GM19025 (cell line): ENCODE results near the gene TBX6.

Experiments
- ATAC-seq: cut with Tn5 transposase; IDR thresholded peaks from one replicate; pipeline ENCODE4 v1.9.1; 2021; ENCODE audit warnings: mild to moderate bottlenecking, low read depth, moderate library complexity; ENCODE audit not compliant: unreplicated experiment

The TBX6 gene

GRCh38 chr16:30068333-30068732 lies 23.4 kb downstream of the TBX6 start:
- ATAC-seq, result no peak

GRCh38 chr16:30067584-30067916 lies 24.2 kb downstream of the TBX6 start:
- ATAC-seq, result no peak

- ATAC-seq, result no peak
These were observed 24.8 kb downstream of the TBX6 start for GRCh38 chr16:30066761-30067583.

DNA sequence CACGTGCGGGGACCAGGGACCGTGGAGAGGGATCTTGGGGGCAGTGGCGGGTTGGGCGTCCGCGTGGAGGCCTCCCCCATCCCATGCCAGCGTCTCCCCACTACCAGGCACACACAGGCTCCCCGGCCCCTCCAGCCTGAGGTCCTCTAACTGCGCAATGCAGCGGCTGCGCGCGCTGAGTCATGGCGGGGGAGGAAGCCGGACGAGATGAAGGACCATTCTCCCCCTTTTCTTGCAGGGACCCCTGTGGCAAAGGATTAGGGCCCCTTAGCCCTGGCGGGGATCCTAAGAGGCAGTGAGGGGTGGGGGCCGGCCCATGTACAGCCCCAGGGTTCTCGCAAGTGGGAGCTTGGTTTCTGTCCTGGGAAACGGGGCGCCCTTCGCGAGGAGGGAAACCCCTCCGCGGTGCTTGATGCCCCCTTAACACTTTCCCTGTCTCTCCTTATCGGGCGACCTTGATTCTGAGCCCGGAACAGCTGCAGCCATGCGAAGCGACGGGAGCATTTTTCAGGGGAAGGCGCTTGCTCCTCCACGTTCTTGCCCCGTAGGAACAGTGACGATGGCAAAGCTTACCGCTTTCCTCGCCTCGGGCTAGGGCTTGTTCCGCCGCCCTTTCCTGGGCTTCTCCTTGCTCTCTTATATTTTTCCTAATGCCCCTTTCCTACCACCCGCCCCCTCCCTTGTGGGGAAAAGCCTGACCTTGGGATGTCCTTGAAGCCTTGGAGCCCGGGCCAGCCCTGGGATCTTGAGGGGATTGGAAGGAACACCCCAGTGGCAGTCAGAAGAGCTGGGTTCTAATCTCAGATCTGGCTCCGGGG lies 25.6 kb downstream of the TBX6 start:
- ATAC-seq, result no peak

GRCh38 chr16:30065102-30065942 lies 26.4 kb downstream of the TBX6 start, which contains the start of gene ALDOA:
TSS of gene ALDOA (plus strand) at chr16:30065760. CDS start at chr16:30066898, 1,138 bp downstream.
- ATAC-seq, result peak; percentile 84

DNA sequence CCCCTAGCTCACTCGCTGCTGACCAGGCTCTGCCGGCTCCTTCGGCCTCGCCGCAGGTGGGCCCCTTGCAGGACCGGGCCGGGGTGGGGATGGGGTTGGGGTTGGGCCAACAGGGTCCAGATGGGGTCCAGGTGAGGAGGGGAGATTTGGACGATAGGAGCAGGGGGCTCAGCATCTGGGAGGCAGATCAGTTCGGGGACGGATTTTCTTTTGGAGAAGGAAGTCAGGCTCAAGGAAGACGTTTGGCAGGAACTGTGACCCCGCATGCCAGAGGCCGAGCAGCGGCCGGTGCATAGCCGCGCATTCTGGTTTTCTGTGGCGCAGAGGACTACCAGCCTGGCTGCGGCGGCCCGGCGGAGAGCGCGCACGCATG lies 27.0 kb downstream of the TBX6 start:
- ATAC-seq, result no peak

- ATAC-seq, result peak; percentile 22
These were observed 27.6 kb downstream of the TBX6 start for GRCh38 chr16:30063893-30064728.

DNA sequence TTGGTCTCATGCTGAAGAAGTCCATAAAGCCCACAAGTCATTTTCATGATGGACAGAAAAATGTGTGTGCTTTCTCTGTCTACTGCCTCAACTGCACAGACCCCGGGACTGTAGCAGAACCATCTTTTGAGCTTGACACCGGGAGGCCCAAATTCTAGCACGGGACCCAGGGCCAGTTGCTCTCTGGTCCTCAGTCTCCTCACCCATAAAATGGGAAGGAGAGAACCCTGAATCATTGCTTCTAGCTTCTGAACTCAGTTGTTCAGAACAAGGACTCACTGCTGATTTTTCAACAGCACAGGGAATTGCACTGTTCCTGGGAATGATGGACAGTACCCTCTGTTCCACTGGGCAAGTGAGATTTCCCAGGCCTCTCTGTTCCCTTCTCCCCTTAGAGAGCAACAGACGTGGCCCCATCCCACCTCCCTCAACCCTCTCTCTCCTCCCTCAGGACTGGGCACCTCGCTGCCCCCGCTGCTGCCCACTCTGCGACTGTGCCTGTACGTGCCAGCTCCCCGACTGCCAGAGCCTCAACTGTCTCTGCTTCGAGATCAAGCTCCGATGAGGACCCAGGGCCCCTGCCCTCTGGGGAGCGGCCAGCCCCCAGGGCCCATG lies 28.3 kb downstream of the TBX6 start:
- ATAC-seq, result no peak

DNA sequence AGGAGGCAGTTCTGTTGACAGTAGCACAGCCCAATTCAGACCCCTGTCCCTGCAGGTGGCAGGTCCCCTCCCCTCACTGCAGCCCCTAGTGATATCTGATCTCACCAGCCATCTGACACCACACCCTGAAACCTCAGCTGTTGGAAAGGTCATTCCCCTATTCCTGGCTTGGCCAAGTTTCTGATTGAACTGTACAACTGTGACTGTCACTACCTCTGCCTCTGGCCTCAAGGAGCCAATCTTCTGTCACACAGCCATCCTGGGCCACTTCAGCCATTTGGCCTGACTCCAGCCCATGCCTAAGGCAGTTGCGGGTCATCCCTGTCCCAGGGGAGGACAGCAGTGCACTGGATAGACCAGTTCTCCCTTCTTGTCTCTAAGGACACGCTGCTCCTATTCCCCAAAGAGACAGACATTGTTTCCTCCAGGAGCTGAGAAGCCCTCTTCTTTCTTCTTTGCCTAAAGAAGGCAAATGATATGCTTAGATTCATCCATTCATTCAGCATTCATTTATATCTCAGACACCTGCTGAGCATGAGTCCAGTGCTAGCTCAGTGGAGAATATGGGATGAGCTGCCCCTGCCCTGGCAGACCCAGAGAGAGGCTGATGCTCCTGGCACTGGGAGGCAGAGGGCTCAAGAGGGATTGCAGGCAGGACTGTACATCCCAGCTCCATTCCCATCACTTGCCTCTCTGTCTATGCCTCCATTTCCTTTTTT lies 30.7 kb downstream of the TBX6 start:
- no peak for ATAC-seq

DNA sequence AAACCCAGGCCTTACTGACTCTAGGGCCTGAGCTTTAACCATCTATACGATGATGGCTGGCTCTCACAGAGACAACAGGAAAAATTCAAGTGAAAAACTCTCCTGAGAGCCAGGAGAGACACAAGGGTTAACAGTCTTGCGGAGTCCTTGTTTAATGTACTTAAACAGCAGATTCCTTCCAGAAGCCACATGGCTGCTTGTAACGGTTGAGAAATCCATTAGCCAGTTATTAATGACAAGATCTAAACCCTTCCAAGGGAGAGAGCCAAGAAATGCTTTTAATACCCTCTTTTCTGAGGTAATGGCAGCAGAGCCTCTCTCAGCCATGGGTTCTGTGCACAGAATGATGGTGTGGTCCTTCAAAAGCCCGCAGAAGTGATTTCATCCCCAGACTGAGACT lies 31.4 kb downstream of the TBX6 start:
- no peak for ATAC-seq

- no peak for ATAC-seq
These were observed 36.7 kb downstream of the TBX6 start for GRCh38 chr16:30054959-30055553.

DNA sequence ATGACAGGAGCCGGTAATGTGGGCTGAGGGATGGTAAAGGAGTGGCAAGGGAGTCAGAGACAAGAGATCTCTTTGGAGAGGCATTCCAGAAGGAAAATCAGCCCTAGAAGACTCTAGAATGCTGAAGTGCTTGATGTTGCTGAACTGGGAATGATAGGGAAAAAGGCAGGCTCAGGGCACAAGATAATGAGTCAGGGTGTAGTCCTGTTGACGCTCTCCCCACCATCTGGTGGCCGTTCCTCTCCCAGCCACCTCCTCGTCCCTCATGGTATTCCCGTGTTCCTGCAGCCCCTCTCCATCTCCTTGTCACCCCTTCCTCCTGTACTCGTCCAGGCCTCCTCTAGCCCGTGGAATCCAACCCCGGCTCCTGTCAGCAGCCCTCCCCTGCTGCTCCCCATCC lies 37.3 kb downstream of the TBX6 start:
- ATAC-seq, result no peak

DNA sequence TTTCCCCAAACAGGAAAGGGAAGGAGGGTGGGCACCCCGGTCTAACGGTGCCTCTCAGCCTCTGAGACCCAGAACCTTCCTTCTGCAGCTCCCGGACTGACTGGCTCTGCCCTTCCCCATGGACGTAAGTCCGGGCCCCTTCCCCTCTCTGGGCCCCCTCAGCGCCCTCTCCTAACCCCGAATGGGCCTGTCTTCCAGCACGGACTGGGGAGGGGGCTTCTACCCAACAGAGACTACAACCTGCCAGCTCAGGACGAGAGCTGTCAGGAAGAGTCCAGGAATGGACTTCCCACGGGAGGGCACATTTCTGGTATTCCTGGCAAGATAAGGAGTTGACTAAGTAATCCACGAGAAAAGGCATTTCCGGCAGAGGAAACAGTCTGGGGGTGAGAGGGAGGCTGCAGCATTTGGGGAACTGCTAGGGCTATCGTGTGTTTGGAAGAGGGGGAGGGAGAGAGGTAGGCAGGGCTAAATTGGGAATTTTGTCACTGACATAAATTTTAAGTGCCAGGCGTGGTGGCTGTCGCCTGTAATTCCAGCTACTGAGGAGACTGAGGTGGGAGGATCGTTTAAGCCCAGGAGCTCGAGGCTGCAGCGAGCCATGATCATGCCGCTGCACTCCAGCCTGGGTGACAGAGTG lies 38.2 kb downstream of the TBX6 start:
- ATAC-seq, result no peak

GRCh38 chr16:30052671-30053372 lies 38.9 kb downstream of the TBX6 start:
- ATAC-seq, result peak; percentile 76

DNA sequence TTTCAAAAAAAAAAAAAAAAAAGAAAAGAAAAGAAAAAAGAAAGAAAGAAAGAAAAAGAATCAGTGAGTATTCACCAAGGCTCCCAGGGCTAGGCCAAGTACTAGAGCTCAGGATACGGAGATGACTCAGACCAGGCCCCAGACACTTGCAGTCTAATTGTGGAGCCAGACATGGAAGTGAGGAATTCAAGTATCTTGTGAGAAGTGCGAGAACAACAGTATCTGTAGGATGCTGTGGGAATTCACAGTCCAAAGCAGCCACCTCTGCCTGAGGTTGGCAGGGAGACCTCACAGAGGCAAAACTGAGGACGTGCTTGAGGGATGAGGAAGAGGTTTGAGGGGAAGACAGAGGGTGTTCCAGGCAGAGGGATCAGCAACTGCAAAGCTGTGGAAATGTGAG lies 40.2 kb downstream of the TBX6 start:
- ATAC-seq, result no peak

DNA sequence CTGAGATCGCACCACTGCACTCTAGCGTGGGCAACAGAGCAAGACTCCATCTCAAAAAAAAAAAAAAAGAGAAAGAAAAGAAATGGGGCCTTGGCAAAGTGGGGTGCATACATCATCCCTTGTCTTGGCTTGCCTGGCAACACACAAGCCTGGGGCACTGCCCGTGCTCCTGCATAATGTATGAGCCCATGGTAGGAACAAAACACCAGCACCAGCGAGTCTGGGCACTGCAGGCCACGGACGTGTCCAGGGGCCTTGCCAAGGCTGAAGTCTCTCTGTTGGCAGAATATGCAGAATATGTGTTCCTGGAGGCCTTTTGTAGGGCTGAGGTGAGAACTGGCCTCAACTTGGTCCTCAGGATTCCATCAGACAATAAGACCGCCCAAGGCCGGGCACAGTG lies 41.9 kb downstream of the TBX6 start:
- no peak for ATAC-seq

- no peak for ATAC-seq
These were observed 45.1 kb downstream of the TBX6 start for GRCh38 chr16:30046588-30046987.

DNA sequence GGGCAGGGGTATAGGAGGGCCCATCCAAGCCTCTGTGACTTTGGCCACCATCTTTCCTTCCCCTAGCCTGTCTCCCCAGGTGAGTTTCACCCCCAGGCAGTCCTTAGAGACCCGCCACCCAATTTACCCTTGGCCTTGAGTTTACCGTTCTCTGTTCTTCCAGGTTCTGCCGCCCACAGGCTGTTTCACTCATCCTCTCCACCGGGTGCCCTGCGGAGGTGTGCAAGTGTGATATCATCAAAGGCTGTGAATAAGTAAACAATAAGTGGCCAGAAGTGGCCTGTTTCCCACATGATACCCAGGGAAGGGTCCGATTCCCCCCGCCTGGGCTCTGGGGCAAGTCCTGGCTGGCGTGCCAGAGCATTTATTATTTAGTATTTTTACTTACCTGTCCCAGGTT lies 45.5 kb downstream of the TBX6 start:
- ATAC-seq, result no peak
